ENCODE measurements around the gene PCNP.
A peak's percentile ranks its signal among the peaks of the same experiment; 100 is the strongest.
"Not testable (repeated sequence)": the region's sequence is repeated elsewhere in the genome, so short reads cannot be mapped to it uniquely, and the experiment has no call there.

The PCNP gene, protein sequence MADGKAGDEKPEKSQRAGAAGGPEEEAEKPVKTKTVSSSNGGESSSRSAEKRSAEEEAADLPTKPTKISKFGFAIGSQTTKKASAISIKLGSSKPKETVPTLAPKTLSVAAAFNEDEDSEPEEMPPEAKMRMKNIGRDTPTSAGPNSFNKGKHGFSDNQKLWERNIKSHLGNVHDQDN

DNA sequence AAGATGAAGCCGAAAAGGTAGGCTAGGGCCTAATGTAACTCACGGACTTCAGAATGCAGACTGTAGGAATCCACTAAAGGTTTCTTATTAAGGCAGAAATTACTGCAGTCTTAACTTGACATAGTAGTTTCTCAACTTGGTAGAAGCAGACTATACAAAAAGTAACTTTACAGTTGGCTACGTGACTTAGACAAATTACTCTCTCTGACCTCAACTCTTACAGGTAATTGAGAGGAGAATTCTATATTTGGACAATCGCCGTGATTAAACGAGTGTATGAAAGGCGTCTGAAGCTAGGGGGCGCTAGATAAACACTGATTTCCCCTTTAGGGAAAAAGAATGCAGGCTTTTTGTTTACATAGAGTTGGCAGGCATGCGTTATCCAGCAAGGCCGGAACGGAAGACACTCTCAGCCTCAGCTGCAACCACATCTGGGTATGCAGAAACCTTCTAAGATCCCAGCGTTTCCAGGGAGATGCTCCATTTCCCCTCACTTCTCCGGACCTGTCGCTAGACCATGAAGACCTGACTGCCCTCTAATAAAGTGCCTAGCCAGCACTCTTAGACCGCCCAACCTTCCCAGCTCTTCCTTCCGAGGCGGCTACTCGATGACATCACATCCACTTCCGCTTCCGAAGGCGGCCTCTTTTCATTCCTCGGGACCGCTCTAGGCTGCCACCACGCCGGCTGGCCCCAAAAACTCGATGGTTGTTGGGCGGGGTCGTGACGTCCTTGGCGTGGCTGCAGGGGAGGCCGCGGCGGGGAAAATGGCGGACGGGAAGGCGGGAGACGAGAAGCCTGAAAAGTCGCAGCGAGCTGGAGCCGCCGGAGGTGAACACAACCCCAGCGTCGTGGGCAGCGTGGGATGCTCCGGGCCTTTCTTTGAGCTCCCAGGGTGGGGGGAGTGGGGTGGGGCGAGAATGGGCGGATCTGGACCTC, at the start of gene PCNP:
PCNP (plus strand) TSS at position 732 of the 939 bp plus-strand sequence; CDS start at position 768, 36 bp downstream.
- peak; percentile 100 for DNase-seq

DNA sequence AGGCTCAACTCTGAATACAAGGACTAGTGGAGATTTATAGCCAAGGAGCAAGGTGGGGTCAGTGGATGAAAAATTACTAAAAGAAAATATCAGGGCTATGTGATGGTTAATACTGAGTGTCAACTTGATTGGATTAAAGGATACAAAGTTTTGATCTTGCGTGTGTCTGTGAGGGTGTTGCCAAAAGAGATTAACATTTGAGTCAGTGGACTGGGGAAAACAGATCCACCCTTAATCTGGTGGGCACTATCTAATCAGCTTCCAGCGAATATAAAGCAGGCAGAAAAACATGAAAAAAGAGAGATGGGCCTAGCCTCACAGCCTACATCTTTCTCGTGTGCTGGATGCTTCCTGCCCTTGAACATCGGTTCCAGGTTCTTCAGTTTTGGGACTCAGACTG, 46.5 kb upstream of the PCNP start:
- no peak for DNase-seq

DNA sequence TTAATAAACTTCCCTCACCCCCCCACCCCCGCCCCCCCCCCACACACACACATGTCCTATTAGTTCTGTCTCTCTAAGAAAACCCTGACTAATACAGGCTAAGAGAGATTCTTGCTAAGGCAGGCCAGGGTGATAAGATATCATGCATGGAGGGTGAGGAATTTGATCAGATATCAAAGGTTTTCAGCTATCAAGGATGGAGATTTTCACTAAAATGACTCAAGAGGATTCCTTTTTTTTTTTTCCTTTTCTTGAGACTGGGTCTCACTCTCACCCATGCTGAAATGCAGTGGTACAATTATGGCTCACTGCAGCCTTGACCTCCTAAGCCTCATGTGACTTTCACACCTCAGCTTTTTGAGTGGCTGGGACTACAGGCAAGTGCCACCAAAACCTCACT, 46.1 kb upstream of the PCNP start:
- DNase-seq: no peak

DNA sequence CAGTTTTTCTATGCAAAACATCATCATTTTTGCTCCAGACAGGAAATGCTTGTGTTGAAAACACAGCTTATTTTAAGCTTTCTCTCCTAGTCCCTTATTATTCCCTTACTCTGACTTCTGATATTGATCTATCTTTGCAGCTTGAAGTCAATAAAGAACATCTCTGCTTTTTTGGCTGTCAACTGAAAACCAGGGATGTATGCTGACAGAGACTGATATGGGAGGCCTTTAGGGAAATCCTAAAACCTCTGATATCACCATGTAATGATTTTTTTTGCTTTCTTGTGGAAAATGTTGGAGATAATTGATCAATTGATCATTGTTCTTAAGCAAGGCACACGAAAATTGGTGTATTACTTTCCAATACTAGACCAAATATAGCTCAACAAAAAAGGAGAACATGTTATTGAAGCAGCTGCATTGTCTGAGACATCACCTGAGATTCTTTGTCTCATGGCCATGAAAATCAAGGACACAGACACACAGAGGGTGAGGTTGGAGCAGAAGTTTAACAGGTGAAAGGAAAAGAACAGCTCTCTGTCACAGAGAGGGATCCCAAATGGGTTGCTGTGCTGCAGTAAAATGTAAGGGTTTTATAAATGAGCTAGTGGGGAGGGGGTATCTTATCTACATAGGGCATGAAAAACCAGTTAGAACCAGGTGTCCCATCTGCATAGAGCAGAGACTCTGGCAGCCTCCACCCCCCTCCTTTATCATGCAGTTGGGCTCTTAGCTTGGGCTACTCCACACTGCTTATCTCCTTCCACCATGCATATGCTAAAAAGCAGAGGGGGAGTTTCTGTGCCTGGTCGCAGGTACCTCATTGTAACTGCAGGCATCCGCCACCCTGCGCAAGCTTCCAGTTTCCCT, 43.9 kb upstream of the PCNP start:
- no peak for DNase-seq

DNA sequence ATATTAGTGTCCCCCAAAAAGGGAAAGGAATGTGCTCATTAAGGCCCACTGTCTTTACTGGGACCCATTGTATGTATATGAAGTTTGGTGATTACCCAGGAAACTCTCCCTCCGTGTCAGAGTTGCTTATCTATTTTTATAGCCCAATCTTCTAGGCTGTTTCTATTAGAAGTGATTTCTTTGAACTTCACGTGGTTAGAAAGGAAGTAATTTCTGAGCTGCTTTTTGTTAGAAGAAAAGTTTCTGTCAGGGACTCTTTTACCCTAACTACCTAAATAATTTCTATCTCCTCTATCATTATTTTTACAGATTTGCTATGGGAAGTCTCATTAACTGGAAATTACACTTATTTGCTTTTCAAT, 43.3 kb upstream of the PCNP start:
- no peak for DNase-seq

DNA sequence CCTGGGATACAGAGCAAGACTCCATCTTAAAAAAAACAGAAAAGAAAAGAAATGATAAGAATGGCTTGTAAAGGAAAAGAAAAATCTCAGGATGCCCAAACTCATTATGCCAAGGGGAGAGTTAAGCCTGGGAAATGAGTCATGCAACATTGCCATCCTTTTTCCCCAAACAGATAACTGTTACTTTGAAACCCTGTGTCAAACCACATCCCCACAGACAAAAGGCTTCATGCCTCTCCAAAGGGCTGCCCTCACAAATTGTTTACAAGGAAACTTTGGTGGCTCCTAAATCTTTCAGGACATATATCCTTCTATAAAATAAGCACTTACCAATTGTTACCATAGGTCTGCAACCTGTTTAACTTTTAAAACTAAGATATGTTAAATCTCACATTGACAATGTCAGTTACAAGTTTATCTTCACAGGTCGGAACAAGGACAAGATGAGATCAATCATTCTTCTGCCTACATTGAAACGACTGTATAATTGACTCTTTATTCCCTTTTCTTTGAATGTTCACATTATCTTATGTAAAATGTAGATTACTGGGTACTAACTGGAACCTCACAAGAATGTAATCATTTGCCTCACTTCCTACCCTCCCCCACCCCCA, 42.4 kb upstream of the PCNP start:
- no peak for DNase-seq

DNA sequence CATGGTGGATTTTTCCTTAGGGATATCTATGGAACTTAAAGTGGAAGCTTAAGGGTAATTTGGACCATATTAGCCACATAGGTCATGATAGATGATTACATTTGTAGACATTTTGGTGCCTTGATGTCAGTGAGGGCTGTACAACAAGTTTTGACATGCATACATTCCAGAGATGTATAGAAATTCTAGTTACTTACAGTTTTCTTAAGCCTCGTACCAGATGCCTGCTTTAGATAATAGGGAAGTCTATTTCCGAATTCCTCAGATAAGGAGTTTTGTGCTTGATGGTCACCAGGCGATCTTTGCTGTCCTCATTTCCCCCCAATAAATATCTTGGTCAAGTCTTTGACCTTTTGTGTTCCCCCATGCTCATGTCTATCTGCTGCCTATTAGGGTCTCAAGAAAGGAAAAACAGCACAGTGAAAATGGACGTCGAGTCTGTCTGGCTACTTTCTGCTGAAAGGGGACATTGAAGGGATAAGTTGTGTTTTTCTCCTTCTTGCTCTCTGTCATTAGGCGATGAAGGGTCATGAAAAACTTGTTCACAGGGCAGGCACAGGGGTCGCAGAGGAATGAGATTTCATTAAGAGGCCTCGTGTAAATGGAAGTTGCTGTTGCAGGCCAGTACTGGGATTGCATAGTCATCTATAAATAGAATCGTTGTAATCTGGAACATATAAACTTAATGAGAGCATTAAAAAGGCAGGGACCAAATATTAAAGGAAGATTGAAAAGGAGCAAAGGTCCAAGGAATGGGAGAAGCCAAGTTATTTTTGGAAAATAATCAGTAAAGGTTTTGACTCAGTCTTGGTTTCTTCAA, 41.0 kb upstream of the PCNP start:
- DNase-seq: no peak

DNA sequence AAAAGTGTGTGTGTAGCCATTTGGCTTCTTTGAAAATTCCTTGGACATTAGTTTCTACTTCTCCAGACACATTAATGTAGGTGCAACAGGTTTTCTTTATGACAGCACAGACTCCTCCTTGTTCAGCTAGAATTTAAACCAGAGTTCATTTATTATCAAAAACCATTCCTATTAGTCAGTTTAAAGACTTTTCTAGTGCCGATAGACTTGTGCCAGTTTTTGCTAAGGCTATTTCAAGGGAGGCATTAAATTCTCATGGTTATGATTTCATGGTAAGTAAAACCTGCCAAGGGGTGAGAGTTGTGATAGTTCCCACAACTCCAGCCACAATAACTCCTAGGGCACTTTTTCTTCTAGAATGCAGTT, 40.4 kb upstream of the PCNP start:
- DNase-seq: no peak

DNA sequence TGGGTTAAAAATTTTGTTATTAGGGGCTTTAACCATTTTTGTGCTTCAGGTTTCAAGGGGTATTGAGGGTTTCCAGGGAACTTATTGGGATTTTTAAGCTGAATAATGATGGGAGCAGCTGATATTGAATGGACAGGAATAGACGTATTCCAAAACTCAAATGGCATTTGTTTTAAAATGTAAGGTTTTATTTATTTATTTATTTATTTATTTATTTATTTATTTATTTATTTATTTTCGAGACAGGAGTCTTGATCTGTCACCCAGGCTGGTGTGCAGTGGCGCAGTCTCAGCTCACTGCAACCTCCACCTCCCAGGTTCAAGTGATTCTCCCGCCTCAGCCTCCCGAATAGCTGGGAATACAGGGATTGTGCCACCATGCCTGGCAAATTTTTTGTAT, 38.8 kb upstream of the PCNP start:
- no peak for DNase-seq

DNA sequence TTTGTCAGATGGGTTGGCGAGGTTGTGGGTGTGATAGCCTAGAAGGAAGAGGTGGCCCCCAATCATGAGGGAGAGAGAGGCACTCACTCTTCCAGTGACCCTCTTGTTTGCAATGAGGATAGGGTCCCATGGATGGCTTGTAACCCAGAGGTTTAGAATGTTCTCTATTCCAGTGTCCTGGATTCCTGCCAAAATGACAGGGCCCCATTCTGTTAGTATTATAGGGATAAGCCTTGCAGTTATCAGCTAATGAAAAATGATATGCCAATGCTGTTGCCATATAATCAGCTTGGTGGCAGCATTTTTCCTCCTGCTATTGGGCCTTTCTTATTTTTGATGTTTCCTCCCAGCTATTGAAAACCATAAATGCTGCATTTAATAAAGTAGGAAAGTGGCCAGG, 37.7 kb upstream of the PCNP start:
- DNase-seq: no peak

DNA sequence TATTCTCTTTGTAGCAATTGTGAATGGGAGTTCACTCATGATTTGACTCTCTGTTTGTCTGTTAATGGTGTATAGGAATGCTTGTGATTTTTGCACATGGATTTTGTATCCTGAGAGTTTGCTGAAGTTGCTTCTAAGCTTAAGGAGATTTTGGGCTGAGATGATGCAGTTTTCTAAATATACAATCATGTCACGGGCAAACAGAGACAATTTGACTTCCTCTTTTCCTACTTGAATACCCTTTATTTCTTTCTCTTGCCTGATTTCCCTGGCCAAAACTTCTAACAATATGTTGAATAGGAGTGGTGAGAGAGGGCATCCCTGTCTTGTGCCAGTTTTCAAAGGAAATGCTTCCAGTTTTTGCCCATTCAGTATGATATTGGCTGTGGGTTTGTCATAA, 37.0 kb upstream of the PCNP start:
- not testable (repeated sequence) for DNase-seq

DNA sequence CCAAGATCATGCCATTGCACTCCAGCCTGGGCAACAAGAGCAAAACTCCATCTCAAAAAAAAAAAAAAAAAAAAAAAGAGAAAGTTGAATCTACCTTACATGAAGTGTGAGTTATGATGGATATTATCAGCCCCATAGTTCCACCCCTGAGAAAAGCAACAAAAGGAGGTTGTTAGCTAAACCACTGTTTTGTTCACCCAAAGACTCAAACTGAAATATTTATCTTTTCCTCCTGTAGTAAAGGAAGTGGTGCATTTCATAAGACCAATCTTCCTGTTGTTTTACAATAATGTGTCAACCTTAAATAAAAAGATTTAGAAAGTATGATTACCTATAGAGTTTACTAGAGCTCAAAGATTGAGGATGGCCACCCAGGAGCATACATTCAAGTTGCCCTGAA, 31.0 kb upstream of the PCNP start:
- no peak for DNase-seq

DNA sequence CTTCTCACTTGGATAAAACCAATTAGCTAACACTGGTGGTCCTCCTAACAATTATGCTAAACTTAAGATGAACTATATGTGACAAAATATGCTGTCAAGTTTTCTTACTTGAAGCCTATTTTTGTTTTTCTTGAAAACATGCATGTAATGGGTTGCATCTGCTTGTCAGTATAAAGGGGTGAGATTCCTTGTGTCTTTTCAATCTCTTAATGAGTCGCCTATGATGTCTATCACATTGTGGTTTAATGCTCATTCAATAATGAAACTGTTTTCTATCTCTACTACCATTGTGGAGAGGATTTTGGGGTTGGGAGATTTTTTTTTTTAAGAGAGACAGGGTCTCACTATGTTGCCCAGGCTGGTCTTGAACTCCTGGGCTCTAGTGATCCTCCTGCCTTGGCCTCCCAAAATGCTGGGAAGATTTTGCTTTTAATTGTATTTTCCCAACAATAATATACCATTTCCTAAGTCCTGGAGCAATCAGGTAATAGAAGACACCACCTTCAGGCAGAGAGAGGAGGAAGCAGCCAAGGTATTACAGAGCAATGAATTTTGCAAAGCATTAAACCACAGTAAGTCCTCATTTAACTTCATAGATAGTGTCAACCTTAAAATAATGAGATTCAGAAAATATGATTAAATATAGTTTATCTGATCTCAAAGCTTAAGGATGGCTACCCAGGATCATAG, 29.7 kb upstream of the PCNP start:
- no peak for DNase-seq

DNA sequence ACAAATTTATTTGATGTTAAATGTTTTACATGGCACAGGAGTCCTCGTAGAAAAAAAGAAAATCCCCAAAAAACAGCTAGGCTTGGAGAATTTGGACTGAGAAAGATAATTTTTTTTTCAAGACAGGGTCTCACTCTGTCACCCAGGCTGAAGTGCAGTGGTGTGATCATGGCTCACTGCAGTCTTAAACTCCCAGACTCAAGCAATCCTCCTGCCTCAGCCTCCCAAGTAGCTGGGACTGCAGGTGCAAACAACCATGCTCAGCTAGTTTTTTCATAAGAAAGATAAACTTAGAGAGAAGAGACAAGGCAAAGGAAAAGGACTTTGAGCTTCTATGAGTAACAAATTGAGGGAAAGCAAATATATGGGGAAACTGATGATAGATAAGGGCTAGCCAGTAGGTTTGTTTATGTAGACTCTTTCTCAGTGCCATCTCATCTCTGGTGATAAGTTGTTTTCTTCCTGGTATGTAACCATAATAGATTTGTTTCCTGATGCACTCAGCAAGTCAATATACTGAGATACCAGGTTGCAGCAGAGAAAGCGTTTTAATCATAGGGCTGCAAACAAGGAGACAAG, 25.4 kb upstream of the PCNP start:
- no peak for DNase-seq

DNA sequence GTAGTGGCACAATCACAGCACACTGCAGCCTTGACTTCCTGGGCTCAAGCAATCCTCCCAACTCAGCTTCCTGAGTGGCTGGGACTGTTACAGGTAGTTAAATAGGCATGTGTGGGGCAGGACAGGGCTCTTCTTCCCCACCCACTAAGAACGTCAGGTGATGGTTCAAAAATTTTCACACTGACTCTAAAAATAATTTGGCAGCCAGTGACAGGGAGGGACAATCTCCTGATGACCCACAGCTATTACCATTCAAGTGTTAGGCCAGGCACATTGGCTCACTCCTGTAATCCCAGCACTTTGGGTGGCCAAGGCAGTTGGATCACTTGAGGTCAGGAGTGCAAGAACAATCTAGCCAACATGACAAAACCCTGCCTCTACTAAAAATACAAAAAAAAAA, 24.5 kb upstream of the PCNP start:
- DNase-seq: no peak

DNA sequence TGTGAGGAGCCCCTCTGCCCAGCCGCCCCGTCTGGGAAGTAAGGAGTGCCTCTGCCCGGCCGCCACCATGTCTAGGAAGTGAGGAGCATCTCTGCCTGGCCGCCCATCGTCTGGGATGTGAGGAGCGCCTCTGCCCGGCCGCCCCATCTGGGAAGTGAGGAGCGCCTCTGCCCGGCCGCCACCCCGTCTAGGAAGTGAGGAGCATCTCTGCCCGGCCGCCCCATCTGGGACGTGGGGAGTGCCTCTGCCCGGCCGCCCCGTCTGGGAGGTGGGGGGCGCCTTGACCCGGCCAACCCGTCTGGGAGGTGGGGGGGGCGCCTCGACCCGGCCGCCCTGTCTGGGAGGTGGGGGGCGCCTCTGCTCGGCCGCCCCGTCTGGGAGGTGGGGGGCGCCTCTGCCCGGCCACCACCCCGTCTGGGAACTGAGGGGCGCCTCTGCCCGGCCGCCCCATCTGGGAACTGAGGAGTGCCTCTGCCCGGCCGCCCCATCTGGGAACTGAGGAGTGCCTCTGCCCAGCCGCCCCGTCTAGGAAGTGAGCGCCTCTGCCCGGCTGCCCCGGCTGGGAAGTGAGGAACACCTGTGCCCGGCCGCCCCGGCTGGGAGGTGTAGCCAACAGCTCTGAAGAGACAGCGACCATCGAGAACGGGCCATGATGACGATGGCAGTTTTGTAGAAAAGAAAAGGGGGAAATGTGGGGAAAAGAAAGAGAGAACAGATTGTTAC, 22.5 kb upstream of the PCNP start:
- DNase-seq: not testable (repeated sequence)

DNA sequence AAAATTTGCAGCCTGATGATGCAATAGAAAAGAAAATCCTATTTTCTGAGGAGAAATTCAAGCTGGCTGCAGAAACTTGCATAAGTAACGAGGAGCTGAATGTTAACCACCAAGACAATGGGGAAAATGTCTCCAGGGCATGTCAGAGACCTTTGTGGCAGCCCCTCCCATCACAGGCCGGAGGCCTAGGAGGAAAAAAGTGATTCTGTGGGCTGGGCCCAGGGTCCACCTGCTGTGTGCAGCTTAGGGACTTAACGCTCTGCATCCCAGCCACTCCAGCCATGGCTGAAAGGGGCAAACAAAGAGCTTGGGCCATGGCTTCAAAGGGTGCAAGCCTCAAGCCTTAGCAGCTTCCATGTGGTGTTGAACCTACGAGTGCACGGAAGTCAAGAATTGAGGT, 20.6 kb upstream of the PCNP start:
- not testable (repeated sequence) for DNase-seq

DNA sequence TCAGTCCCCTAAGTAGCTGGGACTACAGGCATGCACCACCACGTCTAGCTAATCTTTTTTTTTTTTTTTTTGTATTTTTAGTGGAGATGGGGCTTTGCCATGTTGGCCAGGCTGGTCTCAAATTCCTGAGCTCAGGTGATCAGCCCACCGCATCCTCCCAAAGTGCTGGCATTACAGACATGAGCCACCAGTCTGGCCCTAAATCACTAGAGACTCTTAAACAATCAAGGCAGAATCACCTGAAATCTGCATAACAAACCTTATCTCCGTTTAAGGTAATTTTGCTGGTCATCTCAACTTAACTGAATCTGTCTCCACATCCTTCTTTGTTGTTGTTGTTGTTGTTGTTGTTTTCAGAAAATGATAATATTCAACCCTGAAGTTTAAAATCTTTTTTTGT, 17.9 kb upstream of the PCNP start:
- DNase-seq: no peak

DNA sequence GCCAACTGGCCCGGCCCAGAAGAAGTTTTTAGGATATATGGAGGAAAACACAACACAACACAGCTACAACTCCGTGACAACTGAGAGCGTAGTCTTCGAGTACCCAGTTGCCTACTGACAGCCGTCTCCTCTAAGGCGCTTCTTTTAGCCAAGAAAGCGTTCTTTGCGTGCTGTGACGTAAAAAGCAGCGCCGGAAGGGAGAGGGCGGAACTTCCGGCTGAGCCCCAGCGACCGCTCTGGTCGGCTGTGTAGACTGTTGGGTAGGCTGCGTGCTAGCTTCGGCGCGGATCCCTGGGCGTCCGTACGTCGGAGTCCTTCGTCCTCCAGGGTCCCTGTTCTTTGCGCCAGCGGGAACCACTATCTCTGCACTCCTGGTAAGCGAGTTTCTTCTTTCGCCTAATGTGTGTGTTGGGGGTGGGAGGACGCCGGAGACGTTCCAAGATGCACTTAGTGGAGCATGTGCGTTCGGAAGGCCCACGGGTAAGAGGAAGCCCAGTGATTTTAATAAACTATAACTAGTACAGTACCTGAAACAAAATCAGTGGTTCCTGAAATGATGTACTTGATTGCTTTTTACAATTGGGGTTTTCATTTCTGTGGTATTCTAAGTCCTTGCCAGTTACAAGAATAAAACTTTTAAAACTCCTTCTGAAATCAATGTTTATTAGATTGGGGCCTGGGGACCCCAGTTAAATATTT, 12.2 kb upstream of the PCNP start, which contains the start of gene TRMT10C:
TRMT10C (plus strand) TSS at position 239 of the 699 bp plus-strand sequence. CDS start 2,914 bp downstream, outside the sequence.
- DNase-seq: peak; percentile 95
